OCI-LY3 (cell line): ENCODE measurements around the gene DNAJC10.

Experiments
- H2AFZ ChIP-seq: fragments of 200-600, 300-600 bp; shearing (Covaris generic); 2 replicates; pipeline ENCODE4 v1.6.0; 2014; ENCODE audit warnings: antibody characterized with exemption, low read depth, low read length
- H3K27ac ChIP-seq: fragments of 200-600, 300-600 bp; sonication (generic); 2 replicates; pipeline ENCODE4 v1.5.1; 2014; ENCODE audit warnings: mild to moderate bottlenecking, low read length, moderate library complexity, mixed read lengths
- H3K27me3 ChIP-seq: fragments of 200-600, 300-600 bp; sonication (generic); 2 replicates; pipeline ENCODE4 v1.6.1; 2014; ENCODE audit warnings: low read depth, low read length, mixed read lengths
- H3K36me3 ChIP-seq: fragments of 200-600, 300-600 bp; sonication (generic); replicated peaks from 2 replicates; pipeline ENCODE3; 2014; ENCODE audit warnings: low read depth, low read length, mixed read lengths
- H3K4me1 ChIP-seq: fragments of 300-600, 200-600 bp; sonication (generic); 2 replicates; pipeline ENCODE4 v1.6.1; 2014; ENCODE audit warnings: low read length, mixed read lengths
- H3K4me2 ChIP-seq: fragments of 200-600, 300-600 bp; sonication (generic); 2 replicates; pipeline ENCODE4 v1.6.1; 2014; ENCODE audit warnings: low read length, mixed read lengths
- H3K4me3 ChIP-seq: fragments of 300-600, 200-600 bp; sonication (generic); 2 replicates; pipeline ENCODE4 v1.5.1; 2014; ENCODE audit warnings: antibody characterized with exemption, mild to moderate bottlenecking, low read length, moderate library complexity
- H3K79me2 ChIP-seq: fragments of 300-600, 200-600 bp; shearing (Covaris generic); 2 replicates; pipeline ENCODE4 v1.6.1; 2014; ENCODE audit warnings: mild to moderate bottlenecking, low read length, mixed read lengths
- H3K9ac ChIP-seq: fragments of 300-600, 200-600 bp; shearing (Covaris generic); 2 replicates; pipeline ENCODE4 v1.6.0; 2014; ENCODE audit warnings: mild to moderate bottlenecking, low read length, moderate library complexity
- H3K9me3 ChIP-seq: fragments of 200-600, 300-600 bp; shearing (Covaris generic); 2 replicates; pipeline ENCODE4 v1.6.1; 2014; ENCODE audit warnings: low read length, mixed read lengths; ENCODE audit not compliant: insufficient read depth
- H4K20me1 ChIP-seq: fragments of 200-600, 300-600 bp; sonication (generic); 2 replicates; pipeline ENCODE4 v1.6.1; 2016; ENCODE audit warnings: low read length, mixed read lengths; ENCODE audit not compliant: insufficient read depth
- CTCF ChIP-seq: fragments of 200-600, 300-600 bp; sonication (generic); IDR thresholded peaks from 2 replicates; pipeline ENCODE4 v1.5.1; 2014; ENCODE audit warnings: antibody characterized with exemption, low read length, low read depth
- EZH2phosphoT487 ChIP-seq: fragments of 200-600 bp; shearing (Covaris generic); IDR thresholded peaks from 2 replicates; pipeline ENCODE4 v1.6.1; 2018; ENCODE audit warnings: antibody characterized with exemption, mixed run types, low read depth

DNAJC10 gene

GRCh38 chr2:182706751-182707150, 9.3 kb upstream of the DNAJC10 start:
- H4K20me1 ChIP-seq = no peaks in the 10 kb centered on the region
- no peaks in the 10 kb centered on the region for H3K4me1 ChIP-seq
- no peaks in the 10 kb centered on the region for H3K9me3 ChIP-seq
- no peak overlapping the region for H3K9ac ChIP-seq
- no peak overlapping the region for H3K4me2 ChIP-seq
- TF ChIP-seq CTCF (no peak), EZH2phosphoT487 (no peak)
- no peaks in the 10 kb centered on the region for H3K36me3 ChIP-seq
- H3K27ac ChIP-seq = no peak overlapping the region
- H3K4me3 ChIP-seq = no peak overlapping the region
- H2AFZ ChIP-seq = no peak overlapping the region
- H3K79me2 ChIP-seq = no peaks in the 10 kb centered on the region
- H3K27me3 ChIP-seq = no peaks in the 10 kb centered on the region

DNA sequence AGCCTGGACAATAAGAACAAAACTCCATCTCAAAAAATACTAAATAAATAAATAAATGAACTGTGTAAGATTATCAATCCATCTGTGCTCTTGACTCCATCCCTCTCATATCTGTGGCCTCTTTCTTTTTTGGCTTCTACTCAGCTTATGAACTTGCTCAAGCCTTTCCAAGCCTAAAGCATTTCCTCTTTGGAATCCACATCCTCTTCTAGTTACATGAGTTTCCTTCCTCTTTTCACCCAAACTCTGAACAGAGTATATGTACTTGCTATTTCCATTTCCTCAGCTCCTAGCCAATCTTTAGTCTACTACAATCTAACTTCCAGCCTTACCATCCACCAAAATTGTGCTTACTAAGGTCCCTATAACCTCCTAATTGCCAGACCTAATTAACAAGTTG, 2.5 kb upstream of the DNAJC10 start:
- Histone ChIP-seq H3K79me2 (peaks cover 23% of the 10 kb centered on the region), H3K27ac (no peak overlapping the region), H3K4me1 (peaks cover 30% of the 10 kb centered on the region), H2AFZ (0 out of 2 replicates have a peak overlapping the region, but pooled peaks have one; percentile 26), H3K27me3 (no peaks in the 10 kb centered on the region), H3K4me2 (no peak overlapping the region), H3K9ac (no peak overlapping the region), H3K9me3 (no peaks in the 10 kb centered on the region), H4K20me1 (no peaks in the 10 kb centered on the region), H3K4me3 (no peak overlapping the region), H3K36me3 (no peaks in the 10 kb centered on the region)
- TF ChIP-seq EZH2phosphoT487 = no peak
- no peak for TF ChIP-seq CTCF

DNA sequence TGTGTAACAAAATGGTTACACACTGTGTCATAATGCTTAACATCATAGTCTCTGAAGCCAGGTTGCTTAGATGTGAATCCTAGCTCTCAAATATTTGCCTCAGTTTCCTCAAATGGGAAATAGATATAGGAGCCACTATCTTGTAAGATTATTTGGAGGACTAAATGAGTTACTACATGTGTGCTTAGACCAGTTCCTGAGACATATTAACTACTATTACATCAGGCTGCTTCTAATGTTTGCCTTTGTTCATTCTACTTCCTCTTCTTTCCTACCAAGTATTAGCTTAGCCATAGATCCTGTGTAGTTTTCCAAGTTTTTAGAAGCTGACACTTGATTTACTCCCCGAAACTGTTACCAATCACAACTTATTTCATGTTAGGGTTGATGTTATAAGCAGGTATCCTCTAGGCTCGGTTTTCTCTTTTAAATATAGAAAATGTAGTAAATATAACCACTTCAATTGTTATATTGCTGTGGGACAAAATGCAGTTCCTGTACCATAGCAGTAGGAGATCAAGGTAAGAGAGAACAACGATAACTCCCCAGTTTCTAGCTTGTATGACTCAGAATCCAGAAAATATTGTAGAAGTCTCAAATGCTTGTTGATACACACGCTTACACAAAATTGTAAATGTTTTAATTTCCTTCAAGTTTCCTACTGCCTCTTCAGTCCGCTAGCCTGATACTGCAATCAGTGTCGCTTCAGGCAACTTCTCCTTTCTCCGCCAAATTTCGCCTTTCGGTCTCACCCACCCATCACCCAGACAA, 751 bp upstream of the DNAJC10 start:
- Histone ChIP-seq H3K27me3 (no peaks in the 10 kb centered on the region), H3K9ac (peak overlapping the region; percentile 81), H3K27ac (peak overlapping the region; percentile 67), H3K79me2 (peaks cover 23% of the 10 kb centered on the region), H3K36me3 (no peaks in the 10 kb centered on the region), H3K9me3 (no peaks in the 10 kb centered on the region), H3K4me1 (peaks cover 30% of the 10 kb centered on the region), H2AFZ (peak overlapping the region; percentile 59), H4K20me1 (no peaks in the 10 kb centered on the region), H3K4me3 (peak overlapping the region; percentile 89), H3K4me2 (peak overlapping the region; percentile 80)
- TF ChIP-seq EZH2phosphoT487 (no peak), CTCF (no peak)

GRCh38 chr2:182716650-182716979, 558 bp downstream of the DNAJC10 start:
- H3K36me3 ChIP-seq = peaks cover 3% of the 10 kb centered on the region
- peak overlapping the region; percentile 81 for H3K9ac ChIP-seq
- H3K4me1 ChIP-seq = peaks cover 30% of the 10 kb centered on the region
- peaks cover 23% of the 10 kb centered on the region for H3K79me2 ChIP-seq
- peak overlapping the region; percentile 59 for H2AFZ ChIP-seq
- H3K4me2 ChIP-seq = peak overlapping the region; percentile 97
- H3K27ac ChIP-seq = peak overlapping the region; percentile 67
- no peaks in the 10 kb centered on the region for H4K20me1 ChIP-seq
- H3K9me3 ChIP-seq = no peaks in the 10 kb centered on the region
- H3K4me3 ChIP-seq = peak overlapping the region; percentile 89
- TF ChIP-seq CTCF = no peak
- H3K27me3 ChIP-seq = no peaks in the 10 kb centered on the region
